SK-N-SH (cell line): ENCODE data around the gene ST6GALNAC3. TPM values are rescaled to one million over a fixed set of nuclear protein-coding genes. Genes with fewer than 3 reads are reported as not detected.

ENCODE experiments used
- CTCF ChIA-PET: fragments of 300-600, 350-600 bp; formaldehyde crosslinking; extraction: SDS; loops from one replicate; lab custom pipeline; 2021; lab: Yijun Ruan, JAX
- POLR2A ChIA-PET: fragments of 350-600 bp; sonication (Branson Sonifier 250); formaldehyde crosslinking; extraction: SDS; loops from one replicate; lab custom pipeline; 2020; ENCODE audit warnings: antibody characterized with exemption, inconsistent platforms; lab: Yijun Ruan, JAX
- DNase-seq: peaks from one replicate; pipeline ENCODE4 v3.0.0; 2012
- H2AFZ ChIP-seq: fragments of 200-600 bp; sonication (generic); 2 replicates; pipeline ENCODE4 v1.8.1; 2016; ENCODE audit warnings: antibody characterized with exemption, mild to moderate bottlenecking, low read depth
- H3F3A ChIP-seq: fragments of 200-600 bp; sonication (generic); replicated peaks from 2 replicates; pipeline ENCODE3; 2016; ENCODE audit warnings: antibody characterized with exemption, mild to moderate bottlenecking; ENCODE audit not compliant: insufficient read depth
- H3K27ac ChIP-seq, 2 experiments: fragments of 200-500 bp in 1 of 2; fragments of 200-600 bp in 1 of 2; sonication (Bioruptor generic) in 1 of 2; sonication (generic), shearing (Covaris generic) in 1 of 2; 2 replicates each; pipeline versions ENCODE4 v1.5.1 to v1.6.1; 2014 to 2016; ENCODE audit warnings: low read depth in 2 of 2, inconsistent platforms in 1 of 2, low read length in 1 of 2, mild to moderate bottlenecking in 1 of 2, mixed read lengths in 1 of 2
- H3K27me3 ChIP-seq: fragments of 200-600 bp; sonication (generic), shearing (Covaris generic); 2 replicates; pipeline ENCODE4 v1.6.1; 2016; ENCODE audit warnings: mixed run types; ENCODE audit not compliant: insufficient read depth
- H3K36me3 ChIP-seq, 2 experiments: fragments of 200-500 bp in 1 of 2; fragments of 200-600 bp in 1 of 2; sonication (Bioruptor generic) in 1 of 2; sonication (generic) in 1 of 2; replicated peaks in 1 of 2; 2 replicates each; pipeline versions ENCODE3 to v1.5.1; 2014 to 2016; ENCODE audit warnings: low read length in 1 of 2, mild to moderate bottlenecking in 1 of 2; ENCODE audit not compliant: insufficient read depth in 2 of 2, control insufficient read depth in 1 of 2
- H3K4me1 ChIP-seq, 2 experiments: fragments of 200-500 bp in 1 of 2; fragments of 200-600 bp in 1 of 2; sonication (Bioruptor generic) in 1 of 2; sonication (generic), shearing (Covaris generic) in 1 of 2; 2 replicates each; pipeline versions ENCODE4 v1.5.1 to v1.6.1; 2014 to 2016; ENCODE audit warnings: low read depth in 1 of 2, low read length in 1 of 2, mixed run types in 1 of 2; ENCODE audit not compliant: insufficient read depth in 2 of 2, control insufficient read depth in 1 of 2
- H3K4me2 ChIP-seq: fragments of 200-600 bp; sonication (generic), shearing (Covaris generic); 2 replicates; pipeline ENCODE4 v1.6.1; 2017; ENCODE audit warnings: mixed run types
- H3K4me3 ChIP-seq, 2 experiments: fragments of 200-500 bp in 1 of 2; fragments of 200-600 bp in 1 of 2; sonication (Bioruptor generic) in 1 of 2; sonication (generic), shearing (Covaris generic) in 1 of 2; 2 replicates each; pipeline versions ENCODE4 v1.5.1 to v1.8.1; 2014 to 2016; ENCODE audit warnings: low read depth in 2 of 2, inconsistent platforms in 1 of 2, low read length in 1 of 2, mild to moderate bottlenecking in 1 of 2, mixed read lengths in 1 of 2, moderate library complexity in 1 of 2
- H3K79me2 ChIP-seq: fragments of 200-600 bp; sonication (generic); 2 replicates; pipeline ENCODE4 v1.8.1; 2017; ENCODE audit warnings: mild to moderate bottlenecking; ENCODE audit not compliant: insufficient read depth
- H3K9ac ChIP-seq: fragments of 200-600 bp; sonication (generic); 2 replicates; pipeline ENCODE4 v1.6.1; 2017; ENCODE audit warnings: mixed run types
- H3K9me2 ChIP-seq: fragments of 200-600 bp; sonication (generic); 2 replicates; pipeline ENCODE4 v1.6.1; 2017; ENCODE audit warnings: mixed run types
- H3K9me3 ChIP-seq: fragments of 200-600 bp; sonication (generic); 2 replicates; pipeline ENCODE4 v1.6.1; 2017; ENCODE audit warnings: mixed run types, mild to moderate bottlenecking, moderate library complexity
- H4K20me1 ChIP-seq: fragments of 200-600 bp; sonication (generic); 2 replicates; pipeline ENCODE4 v1.6.1; 2017; ENCODE audit warnings: mild to moderate bottlenecking, mixed run types; ENCODE audit not compliant: insufficient read depth
- EP300 ChIP-seq, 2 experiments: IDR thresholded peaks; 2 replicates each; pipeline versions ENCODE4 v1.4.0 to v1.6.1; 2012; ENCODE audit warnings: borderline replicate concordance in 1 of 2, low read depth in 1 of 2, low read length in 1 of 2
- FOXJ3 ChIP-seq: sonication (generic); formaldehyde crosslinking; IDR thresholded peaks from 2 replicates; pipeline ENCODE4 v1.5.1; 2020; ENCODE audit warnings: mild to moderate bottlenecking, missing genetic modification reagents
- FOXM1 ChIP-seq: IDR thresholded peaks from 2 replicates; pipeline ENCODE4 v1.4.0; 2012; ENCODE audit warnings: low read depth, mild to moderate bottlenecking
- GABPA ChIP-seq: IDR thresholded peaks from 2 replicates; pipeline ENCODE4 v1.4.0; 2012; ENCODE audit warnings: low read depth, mild to moderate bottlenecking
- JUND ChIP-seq: IDR thresholded peaks from 2 replicates; pipeline ENCODE4 v1.4.0; 2012
- MEF2A ChIP-seq: IDR thresholded peaks from 2 replicates; pipeline ENCODE4 v1.4.0; 2012; ENCODE audit warnings: low read depth, borderline replicate concordance
- NFIC ChIP-seq: IDR thresholded peaks from 2 replicates; pipeline ENCODE4 v1.4.0; 2012; ENCODE audit warnings: borderline replicate concordance
- POLR2AphosphoS5 ChIP-seq: IDR thresholded peaks from 2 replicates; pipeline ENCODE4 v1.6.1; 2012; ENCODE audit warnings: low read depth, low read length
- RAD21 ChIP-seq: IDR thresholded peaks from 2 replicates; pipeline ENCODE4 v1.6.1; 2012; ENCODE audit warnings: mild to moderate bottlenecking, low read length
- RCOR1 ChIP-seq: fragments of 150-350 bp; IDR thresholded peaks from 2 replicates; pipeline ENCODE4 v1.6.1; 2017; ENCODE audit warnings: antibody characterized with exemption, low read length
- RFX5 ChIP-seq: IDR thresholded peaks from 2 replicates; pipeline ENCODE4 v1.6.1; 2012; ENCODE audit warnings: mild to moderate bottlenecking, improper control_type of control experiment, low read length
- SIN3A ChIP-seq: IDR thresholded peaks from 2 replicates; pipeline ENCODE4 v1.6.1; 2012; ENCODE audit warnings: low read depth, mild to moderate bottlenecking, low read length, moderate library complexity, borderline replicate concordance
- SMC3 ChIP-seq: IDR thresholded peaks from 2 replicates; pipeline ENCODE4 v1.6.1; 2012; ENCODE audit warnings: low read depth, low read length, improper control_type of control experiment
- TAF1 ChIP-seq: IDR thresholded peaks from 2 replicates; pipeline ENCODE4 v1.6.1; 2012; ENCODE audit warnings: low read depth, mild to moderate bottlenecking, low read length, moderate library complexity, borderline replicate concordance
- TEAD4 ChIP-seq: IDR thresholded peaks from 2 replicates; pipeline ENCODE4 v1.4.0; 2012; ENCODE audit warnings: mild to moderate bottlenecking, borderline replicate concordance; ENCODE audit not compliant: insufficient read depth
- WGBS: methylation state at CpG from one replicate; pipeline ENCODE4 v1.1.6; 2017; ENCODE audit warnings: low lambda C conversion rate; 5-methylcytosine and 5-hydroxymethylcytosine counted together
- polyA plus RNA-seq, 3 experiments: library from polyadenylated mRNA; depleted of rRNA; stranded (reverse); fragments of >200 nt; gene quantifications; 2 replicates each; pipeline ENCODE4 v1.2.3, GENCODE V29; 2012
- TF ChIP-seq, protein P1 (sequence below): IDR thresholded peaks from 2 replicates; pipeline ENCODE4 v1.6.1; 2012; ENCODE audit warnings: mild to moderate bottlenecking, low read depth, low read length, moderate library complexity
- TF ChIP-seq, protein P2 (sequence below): IDR thresholded peaks from 2 replicates; pipeline ENCODE4 v1.4.0; 2012; ENCODE audit warnings: low read depth
- TF ChIP-seq, protein P3 (sequence below): IDR thresholded peaks from 2 replicates; pipeline ENCODE4 v1.4.0; 2012; ENCODE audit warnings: low read depth, borderline replicate concordance

ST6GALNAC3 gene
- polyA plus RNA-seq, 1 of the 3 experiments (the other 2 are of a cell fraction), result 8.1 TPM

DNA sequence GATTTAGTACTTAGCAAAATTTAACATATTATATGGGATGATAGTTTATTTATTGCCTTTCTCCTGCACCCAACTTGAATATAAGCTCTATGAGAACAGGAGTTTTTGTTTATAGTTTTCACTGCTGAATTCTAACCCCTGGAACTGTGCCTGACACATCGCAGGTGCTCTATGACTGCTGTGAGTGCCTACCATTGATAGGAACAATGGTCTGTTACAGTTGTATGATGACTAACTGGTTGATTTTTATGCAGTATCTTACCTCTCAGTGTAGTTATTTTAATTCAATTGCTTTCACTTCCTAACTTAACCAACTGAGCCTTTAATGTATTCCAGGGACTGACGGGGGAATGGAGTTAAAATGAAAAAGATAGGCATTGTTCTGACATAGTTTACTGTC is 336.0 kb downstream of the ST6GALNAC3 start (continued):
- TF ChIP-seq, protein P1, sequence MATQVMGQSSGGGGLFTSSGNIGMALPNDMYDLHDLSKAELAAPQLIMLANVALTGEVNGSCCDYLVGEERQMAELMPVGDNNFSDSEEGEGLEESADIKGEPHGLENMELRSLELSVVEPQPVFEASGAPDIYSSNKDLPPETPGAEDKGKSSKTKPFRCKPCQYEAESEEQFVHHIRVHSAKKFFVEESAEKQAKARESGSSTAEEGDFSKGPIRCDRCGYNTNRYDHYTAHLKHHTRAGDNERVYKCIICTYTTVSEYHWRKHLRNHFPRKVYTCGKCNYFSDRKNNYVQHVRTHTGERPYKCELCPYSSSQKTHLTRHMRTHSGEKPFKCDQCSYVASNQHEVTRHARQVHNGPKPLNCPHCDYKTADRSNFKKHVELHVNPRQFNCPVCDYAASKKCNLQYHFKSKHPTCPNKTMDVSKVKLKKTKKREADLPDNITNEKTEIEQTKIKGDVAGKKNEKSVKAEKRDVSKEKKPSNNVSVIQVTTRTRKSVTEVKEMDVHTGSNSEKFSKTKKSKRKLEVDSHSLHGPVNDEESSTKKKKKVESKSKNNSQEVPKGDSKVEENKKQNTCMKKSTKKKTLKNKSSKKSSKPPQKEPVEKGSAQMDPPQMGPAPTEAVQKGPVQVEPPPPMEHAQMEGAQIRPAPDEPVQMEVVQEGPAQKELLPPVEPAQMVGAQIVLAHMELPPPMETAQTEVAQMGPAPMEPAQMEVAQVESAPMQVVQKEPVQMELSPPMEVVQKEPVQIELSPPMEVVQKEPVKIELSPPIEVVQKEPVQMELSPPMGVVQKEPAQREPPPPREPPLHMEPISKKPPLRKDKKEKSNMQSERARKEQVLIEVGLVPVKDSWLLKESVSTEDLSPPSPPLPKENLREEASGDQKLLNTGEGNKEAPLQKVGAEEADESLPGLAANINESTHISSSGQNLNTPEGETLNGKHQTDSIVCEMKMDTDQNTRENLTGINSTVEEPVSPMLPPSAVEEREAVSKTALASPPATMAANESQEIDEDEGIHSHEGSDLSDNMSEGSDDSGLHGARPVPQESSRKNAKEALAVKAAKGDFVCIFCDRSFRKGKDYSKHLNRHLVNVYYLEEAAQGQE, result no peak

DNA sequence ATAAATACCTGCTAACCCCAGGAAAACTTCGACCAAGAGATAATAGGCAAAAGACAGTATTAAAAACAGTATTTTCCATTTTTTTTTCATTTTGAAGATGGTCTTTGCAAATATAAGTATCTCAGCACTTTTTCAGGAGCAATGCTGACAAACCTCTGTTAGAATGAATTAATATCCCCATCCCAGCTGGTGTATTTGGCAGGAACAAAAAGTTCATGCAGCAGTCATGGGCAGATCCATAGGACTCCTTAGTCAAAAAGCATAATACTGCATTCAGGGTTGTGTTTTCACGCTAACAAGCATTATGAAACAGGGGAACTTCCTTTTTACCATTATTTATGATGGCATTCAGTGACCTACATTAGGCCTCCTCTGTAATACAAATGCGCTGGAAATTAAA is 344.0 kb downstream of the ST6GALNAC3 start:
- no peaks in the 10 kb centered on the region for H3K36me3 ChIP-seq
- H3K79me2 ChIP-seq, result no peaks in the 10 kb centered on the region
- no peaks in the 10 kb centered on the region for H3K27me3 ChIP-seq
- H3F3A ChIP-seq, result no peaks in the 10 kb centered on the region
- H4K20me1 ChIP-seq, result no peaks in the 10 kb centered on the region
- no peak overlapping the region for H3K4me3 ChIP-seq
- H2AFZ ChIP-seq, result no peak overlapping the region
- H3K9ac ChIP-seq, result no peak overlapping the region
- H3K9me2 ChIP-seq, result no peaks in the 10 kb centered on the region
- TF ChIP-seq FOXM1, result no peak
- no peak for TF ChIP-seq EP300 (IDR thresholded peaks at IDR 0.05; ENCODE audit: borderline replicate concordance in 1 of 2, low read depth in 1 of 2, low read length in 1 of 2)
- TF ChIP-seq TAF1, result no peak
- TF ChIP-seq, protein P2, sequence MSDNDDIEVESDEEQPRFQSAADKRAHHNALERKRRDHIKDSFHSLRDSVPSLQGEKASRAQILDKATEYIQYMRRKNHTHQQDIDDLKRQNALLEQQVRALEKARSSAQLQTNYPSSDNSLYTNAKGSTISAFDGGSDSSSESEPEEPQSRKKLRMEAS, result no peak
- TF ChIP-seq GABPA, result no peak
- no peak for TF ChIP-seq NFIC
- no peak for TF ChIP-seq FOXJ3
- no peak for TF ChIP-seq SIN3A
- no peak for TF ChIP-seq RFX5
- TF ChIP-seq MEF2A, result no peak
- no peak for TF ChIP-seq RAD21
- no peak for TF ChIP-seq JUND
- no peak for TF ChIP-seq RCOR1
- TF ChIP-seq SMC3, result no peak
- no peak overlapping the region for H3K4me2 ChIP-seq
- no peak overlapping the region for H3K27ac ChIP-seq
- no peak for DNase-seq
- no peaks in the 10 kb centered on the region for H3K9me3 ChIP-seq
- CTCF ChIA-PET, result no interaction called here
- POLR2A ChIA-PET, result no interaction called here
- WGBS, result 93% methylated on average over 3 of the region's 3 CpGs
- H3K4me1 ChIP-seq, result no peaks in the 10 kb centered on the region; a peak in 1 of 4 replicates

DNA sequence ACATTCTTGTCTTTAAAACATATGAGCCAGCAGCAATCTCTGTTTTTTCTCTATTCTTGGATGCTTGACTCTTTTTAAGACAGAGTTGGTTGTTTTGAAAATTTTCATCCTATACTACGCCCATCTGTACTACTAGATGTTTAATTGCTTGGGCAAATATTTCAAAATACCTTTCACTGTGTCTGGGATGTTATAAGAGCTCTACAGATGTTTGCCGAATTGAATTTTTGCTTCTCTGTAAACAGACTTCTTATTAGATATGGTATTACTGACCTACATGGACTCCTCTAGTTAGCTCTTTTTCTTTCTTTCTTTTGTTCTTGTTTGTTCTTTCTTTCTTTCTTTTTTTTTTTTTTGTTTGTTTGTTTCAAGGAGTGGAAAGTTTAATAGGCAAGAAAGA is 345.1 kb downstream of the ST6GALNAC3 start:
- Histone ChIP-seq H3K79me2 (no peaks in the 10 kb centered on the region), H3K27me3 (no peaks in the 10 kb centered on the region), H3K9me3 (no peaks in the 10 kb centered on the region), H3K36me3 (no peaks in the 10 kb centered on the region), H4K20me1 (no peaks in the 10 kb centered on the region), H3K4me2 (no peak overlapping the region), H3K9ac (no peak overlapping the region), H3F3A (no peaks in the 10 kb centered on the region), H3K27ac (no peak overlapping the region), H2AFZ (no peak overlapping the region), H3K9me2 (no peaks in the 10 kb centered on the region), H3K4me3 (no peak overlapping the region), H3K4me1 (no peaks in the 10 kb centered on the region; a peak in 1 of 4 replicates)
- 89% methylated on average over 2 of the region's 2 CpGs for WGBS
- DNase-seq, result no peak
- POLR2A ChIA-PET, result no interaction called here
- CTCF ChIA-PET, result interaction anchor here (1.4 kb wide), 1 partner anchor 11 kb away, joined by 3 read pairs; no protein-coding TSS in a partner anchor
- TF ChIP-seq, protein P2, result no peak
- TF ChIP-seq TEAD4, result no peak
- TF ChIP-seq, protein P3, sequence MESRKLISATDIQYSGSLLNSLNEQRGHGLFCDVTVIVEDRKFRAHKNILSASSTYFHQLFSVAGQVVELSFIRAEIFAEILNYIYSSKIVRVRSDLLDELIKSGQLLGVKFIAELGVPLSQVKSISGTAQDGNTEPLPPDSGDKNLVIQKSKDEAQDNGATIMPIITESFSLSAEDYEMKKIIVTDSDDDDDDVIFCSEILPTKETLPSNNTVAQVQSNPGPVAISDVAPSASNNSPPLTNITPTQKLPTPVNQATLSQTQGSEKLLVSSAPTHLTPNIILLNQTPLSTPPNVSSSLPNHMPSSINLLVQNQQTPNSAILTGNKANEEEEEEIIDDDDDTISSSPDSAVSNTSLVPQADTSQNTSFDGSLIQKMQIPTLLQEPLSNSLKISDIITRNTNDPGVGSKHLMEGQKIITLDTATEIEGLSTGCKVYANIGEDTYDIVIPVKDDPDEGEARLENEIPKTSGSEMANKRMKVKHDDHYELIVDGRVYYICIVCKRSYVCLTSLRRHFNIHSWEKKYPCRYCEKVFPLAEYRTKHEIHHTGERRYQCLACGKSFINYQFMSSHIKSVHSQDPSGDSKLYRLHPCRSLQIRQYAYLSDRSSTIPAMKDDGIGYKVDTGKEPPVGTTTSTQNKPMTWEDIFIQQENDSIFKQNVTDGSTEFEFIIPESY, result no peak
- TF ChIP-seq POLR2AphosphoS5, result no peak
- no peak for TF ChIP-seq SMC3
- no peak for TF ChIP-seq FOXJ3
